Breast epithelium (tissue), 4 donors: ENCODE results near the gene BRI3. TPM values are rescaled to one million over a fixed set of nuclear protein-coding genes. Genes with fewer than 3 reads are reported as not detected.

Experiments
- DNase-seq, 2 donors: peaks; one replicate each; pipeline ENCODE4 v3.0.0-alpha.2; 2019; ENCODE audit warnings: low spot score in 2 of 2
- H3K27ac ChIP-seq, 2 donors: fragments of 200-600 bp; sonication (generic) in 1 of 2; one replicate each; pipeline ENCODE4 v1.5.1; 2016 to 2019; ENCODE audit warnings: mild to moderate bottlenecking in 1 of 2
- H3K27me3 ChIP-seq, 2 donors: fragments of 200-600 bp; sonication (generic) in 1 of 2; one replicate each; pipeline versions ENCODE4 v1.5.1 to v1.6.0; 2017 to 2019; ENCODE audit warnings: control low read depth in 1 of 2, mild to moderate bottlenecking in 1 of 2
- H3K36me3 ChIP-seq: fragments of 200-600 bp; one replicate; pipeline ENCODE4 v1.5.1; 2019
- H3K4me1 ChIP-seq, 2 donors: fragments of 200-600 bp; sonication (generic); one replicate each; pipeline ENCODE4 v1.5.1; 2016 to 2019; ENCODE audit warnings: control low read depth in 1 of 2
- H3K4me3 ChIP-seq, 3 donors: fragments of 200-600 bp; sonication (generic); 1 replicate in 2 of 3; 2 replicates in 1 of 3; pipeline ENCODE4 v1.5.1; 2016 to 2019; ENCODE audit warnings: mild to moderate bottlenecking in 3 of 3, moderate library complexity in 2 of 3
- H3K9me3 ChIP-seq, 2 donors: fragments of 200-600 bp; sonication (generic) in 1 of 2; one replicate each; pipeline ENCODE4 v1.5.1; 2016 to 2019; ENCODE audit warnings: control low read depth in 1 of 2
- POLR2A ChIP-seq: fragments of 450-650 bp; IDR thresholded peaks from one replicate; pipeline ENCODE4 v1.6.1; 2016; ENCODE audit warnings: antibody characterized with exemption, mild to moderate bottlenecking, moderate library complexity
- POLR2AphosphoS5 ChIP-seq, 3 donors: sonication (generic); formaldehyde crosslinking; IDR thresholded peaks; one replicate each; pipeline ENCODE4 v1.6.1; 2017; ENCODE audit warnings: antibody characterized with exemption in 3 of 3
- intact Hi-C: fragments of 100-400 bp; cut with DNase I; formaldehyde crosslinking; loops from one replicate; pipeline ENCODE4 v1.15.1; 2023; ENCODE audit warnings: low total_unique reads
- total RNA-seq, 3 donors: library from RNA; depleted of rRNA; stranded (reverse); fragments of >200 nt; gene quantifications; one replicate each; pipeline ENCODE4 v1.1.0, GENCODE V29; 2016
- TF ChIP-seq, protein P1 (sequence below), 3 donors: fragments of 450-650 bp; IDR thresholded peaks; one replicate each; pipeline ENCODE4 v1.5.1; 2016 to 2017; ENCODE audit warnings: antibody characterized with exemption in 3 of 3, mild to moderate bottlenecking in 3 of 3, moderate library complexity in 3 of 3

Gene BRI3
- total RNA-seq, 3 donors from 2014 or later: 38.8 to 85.5 (median 56.4) TPM

DNA sequence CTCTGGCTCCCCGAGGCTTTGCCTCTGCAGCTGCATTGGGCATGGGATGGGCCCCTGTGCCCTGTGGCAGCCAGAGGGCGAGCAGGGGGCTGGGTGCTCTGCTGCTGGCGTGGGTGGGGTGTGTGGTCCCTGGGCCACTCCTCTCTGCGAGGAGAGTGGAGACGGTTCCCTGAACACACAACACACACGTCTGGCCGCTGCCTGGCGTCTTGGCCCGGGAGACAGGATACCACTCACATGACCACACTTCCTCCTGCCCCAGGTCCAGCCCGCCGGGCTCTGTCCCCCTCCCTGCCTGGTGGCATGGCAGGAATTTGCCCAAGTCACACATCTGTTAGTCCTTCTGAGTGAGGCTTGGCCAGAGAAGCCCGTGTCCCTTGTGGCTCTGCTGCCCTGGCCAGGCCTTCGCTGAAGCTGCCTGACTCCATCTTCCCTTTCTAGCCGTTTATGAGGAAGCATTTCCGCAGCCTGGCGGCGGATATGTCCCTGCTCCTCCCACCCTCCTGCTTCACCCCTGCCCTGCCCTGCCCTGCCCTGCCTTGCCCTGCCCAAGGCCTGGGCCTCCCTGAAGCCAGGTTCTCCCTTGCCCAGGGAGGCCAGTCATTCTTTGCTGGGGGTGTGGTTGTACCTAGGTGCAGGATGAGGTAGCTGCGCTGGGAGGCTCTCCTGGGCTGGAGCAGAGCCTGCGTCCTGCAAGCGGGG lies 3.0 kb downstream of the BRI3 start:
- Histone ChIP-seq H3K36me3 (no peaks in the 10 kb centered on the region), H3K27ac (peak overlapping the region; percentile 95 to 99), H3K4me3 (peak overlapping the region; percentile 91 to 100 (median 99)), H3K9me3 (no peaks in the 10 kb centered on the region), H3K27me3 (no peaks in the 10 kb centered on the region), H3K4me1 (peaks cover 18 to 38% of the 10 kb centered on the region in 2 donors)
- intact Hi-C loops: no loop called here
- TF ChIP-seq, protein P1, sequence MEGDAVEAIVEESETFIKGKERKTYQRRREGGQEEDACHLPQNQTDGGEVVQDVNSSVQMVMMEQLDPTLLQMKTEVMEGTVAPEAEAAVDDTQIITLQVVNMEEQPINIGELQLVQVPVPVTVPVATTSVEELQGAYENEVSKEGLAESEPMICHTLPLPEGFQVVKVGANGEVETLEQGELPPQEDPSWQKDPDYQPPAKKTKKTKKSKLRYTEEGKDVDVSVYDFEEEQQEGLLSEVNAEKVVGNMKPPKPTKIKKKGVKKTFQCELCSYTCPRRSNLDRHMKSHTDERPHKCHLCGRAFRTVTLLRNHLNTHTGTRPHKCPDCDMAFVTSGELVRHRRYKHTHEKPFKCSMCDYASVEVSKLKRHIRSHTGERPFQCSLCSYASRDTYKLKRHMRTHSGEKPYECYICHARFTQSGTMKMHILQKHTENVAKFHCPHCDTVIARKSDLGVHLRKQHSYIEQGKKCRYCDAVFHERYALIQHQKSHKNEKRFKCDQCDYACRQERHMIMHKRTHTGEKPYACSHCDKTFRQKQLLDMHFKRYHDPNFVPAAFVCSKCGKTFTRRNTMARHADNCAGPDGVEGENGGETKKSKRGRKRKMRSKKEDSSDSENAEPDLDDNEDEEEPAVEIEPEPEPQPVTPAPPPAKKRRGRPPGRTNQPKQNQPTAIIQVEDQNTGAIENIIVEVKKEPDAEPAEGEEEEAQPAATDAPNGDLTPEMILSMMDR (IDR thresholded peaks at IDR 0.05): no peak
- TF ChIP-seq POLR2AphosphoS5 (IDR thresholded peaks at IDR 0.05): peak in 1 of 3 donors; percentile 47
- no peak for TF ChIP-seq POLR2A
- peak in 1 of 2 donors; percentile 59 for DNase-seq

DNA sequence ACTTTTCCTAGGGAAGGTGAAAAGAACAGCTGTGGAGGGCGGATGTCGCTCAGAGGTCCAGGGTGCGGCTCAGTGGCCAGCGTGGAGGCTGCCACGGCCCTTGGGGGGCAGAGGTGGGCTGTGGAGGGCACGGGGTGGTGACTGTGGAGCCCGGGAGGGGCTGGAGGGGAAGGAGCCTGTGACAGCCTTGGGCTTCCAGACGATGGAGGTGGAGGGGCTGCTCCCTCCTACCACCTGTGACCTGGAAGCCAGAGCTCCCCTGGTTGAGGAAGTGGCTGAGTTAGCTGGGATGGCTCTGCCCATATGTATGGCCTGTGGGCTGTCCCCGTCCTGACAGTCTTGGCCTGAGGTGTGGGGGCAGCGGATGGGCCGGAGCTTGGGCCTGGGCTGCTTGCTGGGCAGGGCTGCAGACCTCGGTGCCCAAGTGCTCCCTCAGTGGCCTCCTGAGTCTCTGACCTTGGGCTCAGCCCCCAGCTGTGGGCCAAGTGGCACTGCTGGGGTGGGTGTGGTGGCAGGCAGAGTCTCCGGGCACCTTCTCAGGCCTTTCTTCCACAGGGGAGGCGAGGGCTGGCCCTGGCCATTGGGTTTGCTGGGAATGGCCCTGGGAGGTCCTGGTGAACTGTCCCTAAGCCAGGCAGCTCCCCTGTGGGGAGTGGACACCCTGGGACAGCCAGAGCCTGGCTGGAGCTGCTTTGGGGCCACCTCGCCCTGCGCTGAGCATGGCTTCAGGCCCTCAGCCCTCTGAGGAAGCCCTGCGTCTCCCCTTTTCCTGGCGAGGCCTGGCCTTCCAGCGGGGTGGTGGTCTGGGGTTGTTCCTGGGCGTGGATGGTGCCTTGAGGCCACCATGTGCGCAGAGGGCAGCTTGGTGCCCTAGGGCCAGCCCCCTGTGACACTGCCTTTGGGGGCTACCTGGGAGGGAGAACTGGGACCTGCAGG lies 3.9 kb downstream of the BRI3 start:
- intact Hi-C loops: no loop called here
- peaks cover 18 to 38% of the 10 kb centered on the region in 2 donors for H3K4me1 ChIP-seq
- no peak for DNase-seq
- peak overlapping the region; percentile 91 to 100 (median 99) for H3K4me3 ChIP-seq
- H3K36me3 ChIP-seq: no peaks in the 10 kb centered on the region
- H3K27ac ChIP-seq: peak overlapping the region; percentile 95 to 99
- H3K9me3 ChIP-seq: no peaks in the 10 kb centered on the region
- no peak for TF ChIP-seq POLR2A
- TF ChIP-seq, protein P1 (IDR thresholded peaks at IDR 0.05): no peak
- TF ChIP-seq POLR2AphosphoS5 (IDR thresholded peaks at IDR 0.05): no peak
- no peaks in the 10 kb centered on the region for H3K27me3 ChIP-seq

DNA sequence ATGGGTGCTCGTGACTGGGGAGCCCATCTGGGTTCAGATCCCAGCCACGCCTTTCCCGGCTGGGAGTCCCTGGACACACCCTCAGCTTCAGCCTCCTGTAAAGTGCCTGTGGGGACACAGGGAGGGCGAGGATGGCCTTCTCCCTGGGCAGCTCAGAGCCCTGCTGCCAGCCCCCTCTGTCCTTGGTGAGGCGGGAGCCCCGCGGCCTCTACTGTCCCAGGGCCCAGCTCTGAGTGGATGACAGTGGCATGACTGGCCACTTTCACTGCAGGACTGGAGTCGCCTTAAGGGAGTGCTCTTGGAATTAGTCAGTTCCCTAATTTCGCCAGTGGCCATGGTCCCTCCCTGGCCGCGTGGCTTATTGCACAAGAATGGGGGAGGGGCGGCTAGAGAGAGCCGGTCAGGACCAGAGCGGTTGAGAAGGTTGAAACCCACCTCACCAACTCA lies 4.6 kb downstream of the BRI3 start:
- peak overlapping the region; percentile 91 to 100 (median 99) for H3K4me3 ChIP-seq
- peak; percentile 54 to 95 (median 71) for TF ChIP-seq POLR2AphosphoS5 (IDR thresholded peaks at IDR 0.05)
- TF ChIP-seq POLR2A: no peak
- TF ChIP-seq, protein P1 (IDR thresholded peaks at IDR 0.05): no peak
- H3K27ac ChIP-seq: peak overlapping the region; percentile 95 to 99
- H3K27me3 ChIP-seq: no peaks in the 10 kb centered on the region
- intact Hi-C loops: no loop called here
- H3K4me1 ChIP-seq: peaks cover 18 to 38% of the 10 kb centered on the region in 2 donors
- DNase-seq: peak; percentile 59 to 72
- H3K9me3 ChIP-seq: no peaks in the 10 kb centered on the region
- H3K36me3 ChIP-seq: no peaks in the 10 kb centered on the region

DNA sequence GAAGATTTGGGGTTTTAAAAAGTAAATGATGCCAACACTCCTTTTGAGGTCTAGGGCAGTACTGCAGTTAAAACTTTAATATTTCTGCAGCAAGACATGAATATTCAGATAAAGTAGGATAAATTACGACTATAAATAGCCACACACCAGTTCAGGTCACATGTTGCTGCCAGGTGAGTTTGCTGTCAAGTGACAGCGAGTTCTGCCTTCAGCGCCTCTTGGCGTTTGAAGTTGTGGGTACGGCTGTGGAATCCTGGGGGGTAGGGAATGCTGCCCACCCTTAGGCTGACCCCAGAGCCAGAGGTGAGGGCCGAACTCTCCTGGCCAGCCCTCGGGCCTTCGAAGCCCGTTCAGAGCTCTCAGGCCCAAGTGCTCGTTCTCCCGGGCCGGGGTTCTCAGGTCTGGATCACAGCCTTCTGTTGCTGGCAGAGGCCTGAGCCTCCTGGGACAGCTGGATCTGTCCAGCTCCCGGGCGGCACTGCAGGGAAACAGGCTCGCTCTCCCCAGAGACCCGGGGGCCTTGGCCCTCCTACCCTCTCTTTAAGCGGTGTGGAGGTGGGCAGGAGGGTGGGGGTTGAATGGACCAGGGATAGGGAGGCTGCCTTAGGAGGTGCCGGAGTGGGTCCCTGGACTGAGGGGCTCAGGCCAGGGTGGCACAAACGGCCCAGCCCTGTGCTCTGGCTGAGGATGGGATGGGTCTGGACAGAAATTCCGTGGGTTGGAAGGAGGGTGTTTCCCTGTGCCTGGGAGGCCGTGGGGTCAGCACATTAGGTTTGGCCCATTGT lies 5.4 kb downstream of the BRI3 start:
- DNase-seq: no peak
- peak overlapping the region; percentile 91 to 100 (median 99) for H3K4me3 ChIP-seq

More for the DNA sequence above, 5.4 kb downstream of the BRI3 start:
- H3K27me3 ChIP-seq: no peaks in the 10 kb centered on the region
- intact Hi-C loops: no loop called here
- no peaks in the 10 kb centered on the region for H3K9me3 ChIP-seq
- peak overlapping the region; percentile 95 to 99 for H3K27ac ChIP-seq
- TF ChIP-seq POLR2A: no peak
- no peak for TF ChIP-seq POLR2AphosphoS5 (IDR thresholded peaks at IDR 0.05)
- TF ChIP-seq, protein P1 (IDR thresholded peaks at IDR 0.05): no peak
- H3K4me1 ChIP-seq: peaks cover 18 to 38% of the 10 kb centered on the region in 2 donors
- H3K36me3 ChIP-seq: no peaks in the 10 kb centered on the region
